ENCODE results near the gene DNAH17. TPM values are rescaled to one million over a fixed set of nuclear protein-coding genes. Genes with fewer than 3 reads are reported as not detected.

Gene DNAH17
- total RNA-seq, 1 donor from 2014 or later, result under 0.01 TPM

- DNase-seq (ENCODE audit: low read depth, low spot score), result no peak
Measured at GRCh38 chr17:78433780-78434335, 143.3 kb downstream of the DNAH17 start.

- DNase-seq (ENCODE audit: low read depth, low spot score), result no peak
Measured at GRCh38 chr17:78433013-78433727, 144.0 kb downstream of the DNAH17 start.

DNA sequence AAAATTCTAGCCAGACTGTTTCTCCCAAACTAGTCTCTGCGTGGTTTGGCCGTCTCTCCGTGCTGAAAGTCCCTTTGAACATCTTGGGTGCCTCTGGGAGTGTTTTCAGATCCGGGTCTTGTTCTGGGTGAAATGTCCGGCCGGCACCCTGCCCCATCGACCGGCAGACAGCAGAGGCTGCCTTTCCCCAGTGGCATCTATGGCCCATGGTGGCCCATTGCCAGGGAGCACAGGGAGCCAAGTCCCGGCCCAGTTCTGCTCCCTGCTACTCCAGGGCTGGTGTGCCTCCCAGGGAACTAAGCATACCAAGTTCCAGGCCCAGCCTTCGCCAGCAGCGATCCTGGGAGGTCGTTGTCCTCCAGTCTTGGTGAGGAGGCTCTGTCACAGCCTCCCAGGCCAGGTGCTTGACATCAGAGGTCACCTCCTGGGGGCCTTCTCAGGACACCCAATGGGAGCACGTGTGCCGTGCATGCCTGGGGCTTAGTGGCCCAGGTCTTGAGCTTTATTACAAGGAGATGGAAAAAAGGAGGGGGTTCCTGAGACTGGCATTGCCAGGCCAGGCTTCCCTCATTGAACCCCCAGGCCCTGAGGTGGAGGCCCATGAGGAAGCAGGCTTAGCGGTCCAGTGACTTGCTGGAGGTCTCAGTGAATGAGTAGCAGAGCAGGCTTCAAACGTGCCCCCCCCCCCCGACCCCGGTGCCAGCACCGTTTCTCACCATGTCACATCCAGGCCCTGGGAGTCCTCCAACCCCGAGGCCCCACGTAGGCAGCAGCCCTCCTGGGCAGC, 144.8 kb downstream of the DNAH17 start:
- DNase-seq (ENCODE audit: low read depth, low spot score), result no peak

DNA sequence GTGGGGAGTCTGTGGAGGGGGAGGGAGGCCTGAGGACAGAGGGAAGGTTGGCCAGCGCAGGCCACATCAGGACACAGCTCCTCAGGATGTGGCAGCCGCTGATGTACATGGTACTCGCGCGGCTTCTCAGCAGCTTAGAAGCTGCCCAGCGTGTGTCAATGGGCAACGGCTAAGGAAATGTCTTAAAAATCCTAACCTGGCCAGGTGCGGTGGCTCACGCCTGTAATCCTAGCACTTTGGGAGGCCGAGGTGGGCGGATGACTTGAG, 145.6 kb downstream of the DNAH17 start:
- DNase-seq (ENCODE audit: low read depth, low spot score), result no peak

- DNase-seq (ENCODE audit: low read depth, low spot score), result no peak
Measured at GRCh38 chr17:78430892-78431691, 146.1 kb downstream of the DNAH17 start.

- DNase-seq (ENCODE audit: low read depth, low spot score), result no peak
Measured at GRCh38 chr17:78429618-78429995, 147.6 kb downstream of the DNAH17 start.

GRCh38 chr17:78428836-78429617, 148.2 kb downstream of the DNAH17 start:
- no peak for DNase-seq (ENCODE audit: low read depth, low spot score)

- DNase-seq (ENCODE audit: low read depth, low spot score), result no peak
Measured at GRCh38 chr17:78428025-78428575, 149.1 kb downstream of the DNAH17 start.

GRCh38 chr17:78427140-78427539, 150.1 kb downstream of the DNAH17 start:
- no peak for DNase-seq (ENCODE audit: low read depth, low spot score)

DNA sequence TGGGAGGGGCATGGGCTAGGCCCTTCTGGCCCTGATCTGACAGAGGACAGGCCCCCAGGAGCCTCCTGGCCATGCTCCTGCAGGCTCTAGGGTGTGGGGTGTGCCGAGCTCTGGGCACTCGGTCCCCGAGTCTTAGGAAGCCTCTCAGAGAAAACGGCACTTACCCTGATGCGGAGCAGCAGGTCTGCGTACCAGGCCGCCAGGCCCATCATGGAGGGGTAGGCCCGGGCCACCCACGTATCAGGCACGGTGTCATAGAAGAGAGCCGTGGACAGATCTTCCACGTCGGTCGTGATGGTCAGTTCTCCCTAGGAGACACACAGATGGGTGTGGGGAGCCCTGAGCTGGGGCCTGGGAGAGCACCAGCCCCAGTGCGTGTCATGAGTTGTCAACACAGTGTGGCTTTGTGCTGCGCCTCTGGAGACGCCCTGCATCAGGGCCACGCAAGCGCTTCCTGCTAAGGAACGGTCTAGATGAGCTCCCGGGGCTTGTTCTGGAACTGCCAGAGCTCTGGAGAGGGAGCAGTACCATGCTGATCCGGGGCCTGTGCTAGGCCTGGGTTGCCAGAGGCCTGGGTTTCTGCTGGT, 150.8 kb downstream of the DNAH17 start:
- no peak for DNase-seq (ENCODE audit: low read depth, low spot score)

GRCh38 chr17:78425429-78425828, 151.8 kb downstream of the DNAH17 start:
- no peak for DNase-seq (ENCODE audit: low read depth, low spot score)

DNA sequence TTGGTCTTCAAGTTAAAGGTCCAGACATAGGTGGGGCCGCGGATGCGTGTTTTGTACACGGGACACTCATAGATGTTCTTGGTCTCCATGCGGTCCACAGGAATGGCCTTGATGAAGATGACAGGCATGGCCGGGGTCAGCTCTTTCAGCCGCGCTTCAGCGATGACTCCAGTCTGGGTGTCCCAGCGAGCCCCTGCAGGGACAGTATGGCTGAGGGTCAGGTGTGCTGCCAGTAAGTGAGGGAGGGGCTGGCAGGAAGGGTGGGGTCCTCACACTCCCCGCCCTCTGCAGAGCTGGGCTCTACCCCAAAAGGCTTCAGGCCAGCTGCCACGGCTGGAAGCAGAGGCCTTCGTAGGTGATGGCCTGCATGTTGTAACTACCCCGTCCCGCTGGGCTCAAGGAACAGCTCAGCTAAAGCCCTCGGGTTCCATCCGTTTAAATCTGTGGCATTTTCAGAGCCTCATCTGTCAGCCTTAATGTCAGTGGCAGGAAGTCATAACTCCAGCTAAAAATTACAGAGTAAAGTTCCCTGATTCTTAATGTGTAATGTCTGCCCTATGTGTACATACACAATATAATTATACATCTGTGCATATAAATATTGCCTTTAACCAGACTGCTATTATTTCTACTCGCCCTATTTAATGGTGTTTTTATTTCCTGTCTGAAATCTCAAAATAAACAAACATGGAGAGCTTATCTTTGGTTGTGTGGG, 153.1 kb downstream of the DNAH17 start:
- DNase-seq (ENCODE audit: low read depth, low spot score), result no peak

GRCh38 chr17:78422872-78423588, 154.2 kb downstream of the DNAH17 start:
- DNase-seq (ENCODE audit: low read depth, low spot score), result no peak

GRCh38 chr17:78422267-78422605, 155.0 kb downstream of the DNAH17 start:
- no peak for DNase-seq (ENCODE audit: low read depth, low spot score)

GRCh38 chr17:78421534-78422266, 155.5 kb downstream of the DNAH17 start:
- peak; percentile 43 for DNase-seq (ENCODE audit: low read depth, low spot score)

- DNase-seq (ENCODE audit: low read depth, low spot score), result no peak
Measured at GRCh38 chr17:78421084-78421533, 156.1 kb downstream of the DNAH17 start.

DNA sequence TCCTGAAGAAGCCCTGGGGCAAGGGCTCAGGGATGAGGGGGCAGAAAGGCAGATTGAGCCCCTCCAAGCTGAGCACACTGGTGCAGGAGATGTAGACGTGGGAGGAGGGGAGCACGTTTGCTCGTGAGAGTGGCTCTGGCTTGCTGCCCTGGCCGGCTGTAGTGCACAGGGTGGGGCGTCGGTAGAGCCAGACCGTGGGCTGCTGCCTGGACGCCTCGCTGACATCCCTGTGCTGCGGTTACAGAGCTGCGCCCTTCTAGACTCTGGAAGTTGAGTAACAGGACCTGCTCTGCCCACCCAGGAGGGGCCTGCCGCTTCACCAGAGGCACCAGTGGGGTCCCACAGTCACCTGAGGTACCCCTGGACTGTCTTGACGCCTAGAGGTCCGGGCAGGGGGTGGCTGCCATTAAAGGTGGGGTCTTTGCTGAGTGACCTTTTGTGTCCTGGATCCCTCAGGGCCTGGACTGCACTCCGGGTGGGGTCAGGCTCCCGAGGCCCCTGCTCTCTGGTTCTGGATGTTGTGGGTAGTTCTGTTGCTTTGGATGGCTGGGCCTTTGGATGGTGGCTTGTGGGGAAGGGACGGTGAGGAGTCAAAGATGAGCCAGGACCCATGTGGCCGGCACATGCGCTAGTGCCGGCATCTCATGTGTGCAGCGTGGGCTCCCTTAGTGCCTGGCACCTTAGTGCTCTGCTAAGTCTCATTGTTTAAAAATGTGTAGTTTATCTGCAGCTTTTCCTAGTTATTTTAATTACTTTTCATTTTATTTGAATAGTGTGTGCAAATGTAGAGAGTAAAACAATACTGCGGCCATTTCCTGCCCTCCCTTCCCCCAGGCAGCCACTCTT, 157.0 kb downstream of the DNAH17 start:
- no peak for DNase-seq (ENCODE audit: low read depth, low spot score)

All from pulmonary artery endothelial cell (primary cell).